ACC112 (cell line): ENCODE results near the gene PFKFB2.

Experiments
- H2AFZ ChIP-seq: fragments of 200-600 bp; sonication (generic); one replicate; pipeline ENCODE4 v1.6.0; 2017; ENCODE audit warnings: antibody characterized with exemption, low read length; ENCODE audit not compliant: unreplicated experiment
- H3K27ac ChIP-seq: fragments of 200-600 bp; sonication (generic); 2 replicates; pipeline ENCODE4 v1.5.1; 2014; ENCODE audit warnings: low read depth, mild to moderate bottlenecking, antibody characterized with exemption, low read length, moderate library complexity
- H3K27me3 ChIP-seq: fragments of 200-600 bp; sonication (generic); 2 replicates; pipeline ENCODE4 v1.6.1; 2014; ENCODE audit warnings: mild to moderate bottlenecking, antibody characterized with exemption, low read length, moderate library complexity, mixed read lengths; ENCODE audit not compliant: insufficient read depth
- H3K36me3 ChIP-seq: fragments of 200-600 bp; sonication (generic); 2 replicates; pipeline ENCODE4 v1.6.1; 2016; ENCODE audit warnings: mild to moderate bottlenecking, antibody characterized with exemption, low read length, moderate library complexity, mixed read lengths; ENCODE audit not compliant: insufficient read depth
- H3K4me1 ChIP-seq: fragments of 200-600 bp; sonication (generic); one replicate; pipeline ENCODE4 v1.6.1; 2016; ENCODE audit warnings: low read length, mixed read lengths; ENCODE audit not compliant: insufficient read depth, unreplicated experiment, control insufficient read depth
- H3K4me3 ChIP-seq: fragments of 200-600 bp; sonication (generic); 2 replicates; pipeline ENCODE4 v1.5.1; 2014; ENCODE audit warnings: mild to moderate bottlenecking, low read depth, low read length
- H3K79me2 ChIP-seq: fragments of 200-600 bp; sonication (generic); one replicate; pipeline ENCODE4 v1.6.0; 2016; ENCODE audit warnings: low read length; ENCODE audit not compliant: control insufficient read depth, unreplicated experiment, insufficient read depth

PFKFB2 gene

GRCh38 chr1:207052911-207053769 lies at the start of gene PFKFB2:
Gene PFKFB2 (plus strand): TSS chr1:207053275. CDS start chr1:207054718, 1,443 bp downstream.
- H3K27ac ChIP-seq, result no peak within 1 kb of the TSS
- peak within 1 kb of the TSS; percentile 99 for H2AFZ ChIP-seq
- peak within 1 kb of the TSS; percentile 93 for H3K4me3 ChIP-seq

DNA sequence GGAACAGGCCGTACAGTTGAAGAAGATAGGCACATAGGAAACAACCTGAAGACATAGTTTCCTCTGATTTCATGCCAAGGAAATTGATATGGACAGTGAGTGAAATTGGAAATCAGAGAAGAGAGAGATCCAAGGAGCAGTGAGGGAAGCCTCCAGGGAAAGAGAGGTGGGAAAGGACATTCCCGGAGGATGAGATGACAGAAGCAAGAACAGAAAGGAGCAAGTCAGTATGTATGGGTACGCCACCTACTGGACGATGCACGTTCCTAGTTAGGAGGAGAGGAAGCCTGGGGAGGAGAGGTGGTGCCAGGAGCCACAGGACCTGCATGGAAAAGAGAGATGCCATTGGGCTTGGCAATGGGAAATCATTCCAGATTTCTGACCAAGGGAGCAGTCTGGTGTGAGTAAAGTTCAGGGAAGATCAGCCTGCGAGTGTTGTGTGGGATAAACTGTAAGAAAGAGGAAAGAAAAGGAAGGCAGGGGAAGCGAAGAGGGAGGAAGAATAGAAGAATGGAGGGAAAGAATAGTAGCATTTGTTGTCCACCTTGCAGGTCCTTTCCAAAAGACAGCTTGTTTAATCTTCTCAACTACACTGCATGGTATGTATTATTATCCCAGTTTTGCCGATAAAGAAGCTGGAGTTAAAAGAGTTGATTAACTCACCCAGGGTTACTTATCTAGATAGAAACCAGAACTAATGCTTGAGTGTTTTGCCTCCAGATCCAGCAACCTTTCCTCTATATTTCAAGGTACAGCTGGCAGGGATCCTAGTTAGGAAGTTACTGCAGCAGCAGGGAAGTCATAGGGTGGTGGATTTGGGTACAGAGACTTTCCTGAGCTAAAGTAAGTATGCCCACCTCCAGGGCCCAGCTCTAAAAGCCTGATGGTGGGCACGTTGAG lies 47.9 kb upstream of the PFKFB2 start:
- Histone ChIP-seq H3K36me3 (no peaks in the 10 kb centered on the region), H2AFZ (no peak overlapping the region), H3K4me1 (peaks cover 11% of the 10 kb centered on the region), H3K27me3 (no peaks in the 10 kb centered on the region), H3K79me2 (no peaks in the 10 kb centered on the region), H3K27ac (no peak overlapping the region), H3K4me3 (no peak overlapping the region)

More at GRCh38 chr1:207052911-207053769, at the start of gene PFKFB2:
- peaks cover 23% of the 10 kb centered on the region for H3K4me1 ChIP-seq
- H3K27me3 ChIP-seq, result no peaks in the 10 kb centered on the region
- peaks cover 25% of the 10 kb centered on the region for H3K79me2 ChIP-seq
- peaks cover 14% of the 10 kb centered on the region; the same call in 1 of the 2 replicates for H3K36me3 ChIP-seq

DNA sequence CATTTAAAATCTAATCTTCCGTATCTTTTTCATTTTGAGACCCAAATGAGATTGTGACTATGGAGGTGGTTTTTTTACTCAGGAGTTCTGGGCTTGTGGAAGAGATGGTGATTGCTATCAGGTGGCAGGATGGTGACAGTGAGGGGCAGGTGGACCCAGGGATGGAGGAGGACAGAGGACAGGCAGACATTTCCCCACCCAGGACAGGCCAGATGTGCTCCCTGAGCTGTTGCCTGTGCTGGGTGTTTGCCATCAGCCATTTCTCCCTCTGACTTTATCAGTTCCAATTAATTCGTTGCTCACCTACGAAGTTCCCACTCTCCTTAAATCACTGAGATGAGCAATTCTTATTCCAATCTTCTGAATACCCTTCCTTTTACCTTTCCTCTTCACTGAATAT lies 47.0 kb upstream of the PFKFB2 start:
- no peaks in the 10 kb centered on the region for H3K27me3 ChIP-seq
- peaks cover 11% of the 10 kb centered on the region for H3K4me1 ChIP-seq
- no peaks in the 10 kb centered on the region for H3K36me3 ChIP-seq
- no peak overlapping the region for H2AFZ ChIP-seq
- H3K79me2 ChIP-seq, result no peaks in the 10 kb centered on the region
- no peak overlapping the region for H3K27ac ChIP-seq
- H3K4me3 ChIP-seq, result no peak overlapping the region

DNA sequence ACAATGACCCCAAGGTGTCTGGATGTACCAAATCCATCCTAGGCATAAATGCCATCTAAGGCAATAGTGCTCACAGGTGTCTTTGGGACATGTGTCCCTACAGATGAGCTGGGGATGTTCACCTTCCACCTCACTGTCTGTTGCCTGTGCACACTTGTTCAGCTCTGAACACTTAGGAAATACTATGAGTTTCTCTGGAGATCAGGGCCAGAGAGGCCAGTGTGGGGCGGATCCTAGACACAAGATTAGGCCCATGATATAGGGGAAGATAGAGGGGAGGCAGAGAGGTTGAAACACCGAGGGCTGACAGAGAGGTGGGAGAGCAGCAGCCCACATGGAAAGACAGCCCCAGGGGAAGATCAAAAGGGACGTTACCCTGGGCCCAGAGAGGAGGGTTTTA lies 46.2 kb upstream of the PFKFB2 start:
- Histone ChIP-seq H3K4me3 (no peak overlapping the region), H3K4me1 (peaks cover 11% of the 10 kb centered on the region), H3K36me3 (no peaks in the 10 kb centered on the region), H3K27ac (peak overlapping the region; percentile 8; the same call in 1 of the 2 replicates), H3K27me3 (0 out of 2 replicates have a peak, but pooled peaks cover 1% of the 10 kb centered on the region), H3K79me2 (no peaks in the 10 kb centered on the region), H2AFZ (no peak overlapping the region)

GRCh38 chr1:207007352-207008033 lies 45.6 kb upstream of the PFKFB2 start:
- no peak overlapping the region for H2AFZ ChIP-seq
- H3K4me1 ChIP-seq, result peaks cover 11% of the 10 kb centered on the region

GRCh38 chr1:207009182-207009850 lies 43.8 kb upstream of the PFKFB2 start:
- Histone ChIP-seq H2AFZ (no peak overlapping the region), H3K36me3 (no peaks in the 10 kb centered on the region), H3K4me3 (no peak overlapping the region), H3K4me1 (peaks cover 6% of the 10 kb centered on the region), H3K27ac (no peak overlapping the region), H3K27me3 (peaks cover 10% of the 10 kb centered on the region), H3K79me2 (no peaks in the 10 kb centered on the region)

More at GRCh38 chr1:207007352-207008033, 45.6 kb upstream of the PFKFB2 start:
- H3K27me3 ChIP-seq, result peaks cover 7% of the 10 kb centered on the region; the same call in 1 of the 2 replicates
- H3K27ac ChIP-seq, result peak overlapping the region; percentile 8; the same call in 1 of the 2 replicates
- H3K4me3 ChIP-seq, result no peak overlapping the region
- H3K79me2 ChIP-seq, result no peaks in the 10 kb centered on the region
- no peaks in the 10 kb centered on the region for H3K36me3 ChIP-seq

GRCh38 chr1:207009945-207010344 lies 43.1 kb upstream of the PFKFB2 start:
- no peaks in the 10 kb centered on the region for H3K79me2 ChIP-seq
- H3K36me3 ChIP-seq, result no peaks in the 10 kb centered on the region
- peaks cover 6% of the 10 kb centered on the region for H3K4me1 ChIP-seq
- no peak overlapping the region for H3K4me3 ChIP-seq
- H3K27ac ChIP-seq, result no peak overlapping the region
- H3K27me3 ChIP-seq, result peaks cover 10% of the 10 kb centered on the region
- no peak overlapping the region for H2AFZ ChIP-seq

GRCh38 chr1:207010726-207011125 lies 42.3 kb upstream of the PFKFB2 start:
- Histone ChIP-seq H3K36me3 (no peaks in the 10 kb centered on the region), H3K27me3 (peaks cover 16% of the 10 kb centered on the region), H3K27ac (no peak overlapping the region), H3K79me2 (no peaks in the 10 kb centered on the region), H2AFZ (no peak overlapping the region), H3K4me3 (no peak overlapping the region), H3K4me1 (peaks cover 6% of the 10 kb centered on the region)

DNA sequence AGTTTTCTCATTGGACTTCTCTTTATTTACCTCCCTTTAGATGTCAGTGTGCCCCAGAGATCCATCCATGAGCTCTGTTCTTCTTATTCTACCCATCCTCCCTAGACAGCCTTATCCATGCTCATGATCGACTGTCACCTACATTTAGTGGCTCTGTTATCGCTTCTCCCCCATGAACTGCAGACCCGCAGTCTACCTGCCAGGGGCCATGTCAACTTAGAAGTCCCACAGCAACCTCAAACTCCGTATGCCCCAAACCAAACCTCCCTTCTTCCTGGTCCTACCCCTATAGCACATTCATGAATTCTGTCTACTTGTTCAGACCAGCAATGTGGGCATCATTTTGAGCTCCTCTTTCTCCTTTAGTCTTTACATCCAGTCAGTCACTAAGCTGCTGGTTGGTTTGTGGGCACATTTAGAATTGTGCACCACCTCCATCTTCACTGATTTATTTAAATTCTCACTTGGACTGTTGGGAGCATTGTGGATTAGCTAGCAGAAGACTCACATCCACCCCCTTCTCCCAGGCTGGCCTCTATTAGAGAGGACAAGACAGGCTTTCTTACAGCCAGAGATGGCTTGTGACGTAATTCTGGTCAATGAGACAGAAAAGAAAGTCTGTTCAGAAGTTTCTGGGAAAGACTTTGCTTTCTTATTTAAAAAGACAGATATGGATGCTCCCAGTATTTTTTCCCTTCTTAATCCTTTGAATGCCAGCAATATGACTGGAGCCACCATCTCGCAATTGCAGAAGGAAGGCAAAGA lies 39.6 kb upstream of the PFKFB2 start:
- Histone ChIP-seq H3K4me1 (no peaks in the 10 kb centered on the region), H3K4me3 (no peak overlapping the region), H3K27ac (no peak overlapping the region), H2AFZ (no peak overlapping the region), H3K79me2 (no peaks in the 10 kb centered on the region), H3K27me3 (peaks cover 16% of the 10 kb centered on the region), H3K36me3 (no peaks in the 10 kb centered on the region)
